Inflammatory macrophage treated with lipopolysaccharide for 4 hours (primary cell): Measurements from ENCODE around the gene KCNG4.
"Not testable (repeated sequence)": the region's sequence is repeated elsewhere in the genome, so short reads cannot be mapped to it uniquely, and the experiment has no call there.

Experiments
- DNase-seq: peaks from one replicate; pipeline ENCODE4 v3.0.0-alpha.2; 2020

The KCNG4 gene

GRCh38 chr16:84232969-84233368 is 6.8 kb downstream of the KCNG4 start:
- no peak for DNase-seq

- no peak for DNase-seq
These were observed 7.8 kb downstream of the KCNG4 start for GRCh38 chr16:84232060-84232459.

- no peak for DNase-seq
These were observed 10.3 kb downstream of the KCNG4 start for GRCh38 chr16:84229471-84229870.

GRCh38 chr16:84228256-84228838 is 11.5 kb downstream of the KCNG4 start:
- DNase-seq, result peak; percentile 52

- DNase-seq, result no peak
These were observed 12.3 kb downstream of the KCNG4 start for GRCh38 chr16:84227548-84227947.

- DNase-seq, result no peak
These were observed 13.8 kb downstream of the KCNG4 start for GRCh38 chr16:84226026-84226425.

- DNase-seq, result no peak
These were observed 14.2 kb downstream of the KCNG4 start for GRCh38 chr16:84225571-84225970.

GRCh38 chr16:84225126-84225525 is 14.7 kb downstream of the KCNG4 start:
- DNase-seq, result no peak

- DNase-seq, result no peak
These were observed 15.3 kb downstream of the KCNG4 start for GRCh38 chr16:84224554-84224953.

- DNase-seq, result no peak
These were observed 16.4 kb downstream of the KCNG4 start for GRCh38 chr16:84223456-84223855.

GRCh38 chr16:84220851-84221250 is 19.0 kb downstream of the KCNG4 start:
- no peak for DNase-seq

GRCh38 chr16:84218956-84219355 is 20.9 kb downstream of the KCNG4 start:
- no peak for DNase-seq

- no peak for DNase-seq
These were observed 21.5 kb downstream of the KCNG4 start for GRCh38 chr16:84218176-84218823.

- not testable (repeated sequence) for DNase-seq
These were observed 23.7 kb downstream of the KCNG4 start for GRCh38 chr16:84216144-84216543.

- no peak for DNase-seq
These were observed 24.3 kb downstream of the KCNG4 start for GRCh38 chr16:84215531-84215930.

- DNase-seq, result peak; percentile 24
These were observed 25.3 kb downstream of the KCNG4 start for GRCh38 chr16:84214451-84215066.

GRCh38 chr16:84212631-84213030 is 27.2 kb downstream of the KCNG4 start:
- no peak for DNase-seq

- DNase-seq, result no peak
These were observed 27.7 kb downstream of the KCNG4 start for GRCh38 chr16:84212154-84212553.

- DNase-seq, result no peak
These were observed 29.8 kb downstream of the KCNG4 start for GRCh38 chr16:84209989-84210388.

- DNase-seq, result no peak
These were observed 31.9 kb downstream of the KCNG4 start for GRCh38 chr16:84207879-84208278.

- no peak for DNase-seq
These were observed 32.6 kb downstream of the KCNG4 start for GRCh38 chr16:84207251-84207650.

GRCh38 chr16:84205976-84206691 is 33.7 kb downstream of the KCNG4 start:
- no peak for DNase-seq

- DNase-seq, result not testable (repeated sequence)
These were observed 34.7 kb downstream of the KCNG4 start for GRCh38 chr16:84205123-84205522.

GRCh38 chr16:84204551-84204950 is 35.3 kb downstream of the KCNG4 start:
- DNase-seq, result not testable (repeated sequence)
